GM15510 (cell line): ENCODE measurements around the gene RMDN3.

Experiments
- POLR2A ChIP-seq: IDR thresholded peaks from 3 replicates; pipeline ENCODE4 v1.6.1; 2011; ENCODE audit warnings: borderline replicate concordance; ENCODE audit not compliant: insufficient read length; ENCODE audit errors: extremely low read depth

The RMDN3 gene, protein sequence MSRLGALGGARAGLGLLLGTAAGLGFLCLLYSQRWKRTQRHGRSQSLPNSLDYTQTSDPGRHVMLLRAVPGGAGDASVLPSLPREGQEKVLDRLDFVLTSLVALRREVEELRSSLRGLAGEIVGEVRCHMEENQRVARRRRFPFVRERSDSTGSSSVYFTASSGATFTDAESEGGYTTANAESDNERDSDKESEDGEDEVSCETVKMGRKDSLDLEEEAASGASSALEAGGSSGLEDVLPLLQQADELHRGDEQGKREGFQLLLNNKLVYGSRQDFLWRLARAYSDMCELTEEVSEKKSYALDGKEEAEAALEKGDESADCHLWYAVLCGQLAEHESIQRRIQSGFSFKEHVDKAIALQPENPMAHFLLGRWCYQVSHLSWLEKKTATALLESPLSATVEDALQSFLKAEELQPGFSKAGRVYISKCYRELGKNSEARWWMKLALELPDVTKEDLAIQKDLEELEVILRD

DNA sequence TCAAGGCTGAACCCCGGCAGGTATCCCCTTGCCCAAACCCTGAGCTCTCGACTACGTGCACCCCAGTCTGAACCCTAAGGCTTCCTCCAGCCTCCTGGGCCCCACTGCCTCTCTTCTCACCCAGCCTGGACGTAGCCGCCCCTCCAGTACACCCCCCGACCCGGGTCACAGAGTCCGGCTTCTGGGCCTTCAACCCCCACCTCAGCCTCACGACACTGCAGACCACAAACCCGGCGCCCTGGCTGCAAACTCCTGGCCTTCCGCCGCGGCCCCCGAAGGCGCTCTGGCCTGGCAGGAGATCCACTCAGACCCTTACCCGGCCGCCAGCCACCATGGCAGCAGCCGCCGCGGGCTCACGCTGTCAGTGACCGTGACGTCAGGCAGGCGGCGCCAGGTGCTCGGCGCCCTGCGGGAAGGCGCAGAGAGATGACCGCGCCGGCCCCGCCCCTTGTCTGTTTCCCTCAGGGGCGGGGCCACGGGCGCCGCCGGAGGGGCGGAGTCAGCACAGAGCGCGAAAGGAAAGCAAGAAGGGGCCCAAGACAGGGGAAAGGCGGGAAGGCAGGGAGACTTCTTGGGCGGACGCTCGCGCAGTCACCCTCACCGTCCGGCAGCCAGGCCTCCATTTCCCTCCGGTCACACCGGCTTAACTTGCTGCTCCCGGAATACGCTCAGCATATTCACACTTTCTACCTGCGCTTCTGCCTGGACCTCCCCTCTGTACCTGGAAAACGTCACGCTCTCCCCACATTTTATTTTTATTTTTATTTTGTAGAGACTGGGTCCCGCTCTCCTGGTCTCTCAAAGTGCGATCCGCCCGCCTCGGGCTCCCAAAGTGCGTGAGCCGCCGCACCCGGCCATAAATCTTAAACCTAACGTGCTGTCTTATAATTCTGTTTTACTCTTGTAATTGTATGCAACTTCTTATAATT is at the start of gene RMDN3:
RMDN3 (minus strand) TSS at position 372 of the 929 bp plus-strand sequence. CDS start 471 bp downstream, outside the sequence.
- TF ChIP-seq POLR2A, result peak; percentile 83

- no peak for TF ChIP-seq POLR2A
Observed at GRCh38 chr15:40803688-40804087, 48.6 kb upstream of the RMDN3 start.

DNA sequence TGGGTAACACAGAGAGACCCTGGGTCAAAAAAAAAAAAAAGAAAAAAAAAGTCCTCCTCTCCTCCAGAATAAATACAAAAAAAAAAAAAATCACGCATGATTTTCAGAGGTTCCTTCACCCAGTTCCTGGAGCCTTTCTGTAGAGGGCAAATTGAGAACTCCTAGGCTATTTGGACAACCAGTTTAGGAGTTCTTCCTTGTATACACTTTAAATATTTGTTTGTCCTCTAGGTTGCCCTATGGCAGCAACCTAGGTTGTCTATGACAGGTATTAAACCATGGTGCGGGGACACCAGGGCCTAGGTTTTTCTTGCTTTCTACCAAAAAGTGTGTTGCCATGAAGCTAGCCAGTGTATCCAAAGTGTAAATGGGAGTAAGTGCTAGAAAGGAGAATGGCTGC is 48.0 kb upstream of the RMDN3 start:
- TF ChIP-seq POLR2A, result no peak

DNA sequence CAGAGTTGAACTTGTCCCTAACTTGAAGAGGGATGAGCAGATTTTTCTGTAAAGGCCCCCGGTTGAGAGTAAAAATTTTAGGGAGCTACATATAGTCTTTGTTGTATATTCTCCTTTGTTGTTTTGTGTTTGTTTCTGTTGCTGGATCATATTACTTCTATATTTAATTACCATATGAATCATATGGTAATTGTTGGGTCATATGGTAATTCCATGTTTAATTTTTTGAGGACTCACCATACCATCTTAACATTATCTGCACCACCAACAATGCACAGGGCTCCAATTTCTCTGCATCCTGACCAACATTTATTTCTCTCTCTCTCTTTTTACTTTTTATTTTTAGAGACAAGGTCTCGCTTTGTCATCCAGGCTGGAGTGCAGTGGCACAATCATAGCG is 44.5 kb upstream of the RMDN3 start:
- no peak for TF ChIP-seq POLR2A

GRCh38 chr15:40796512-40796911 is 41.5 kb upstream of the RMDN3 start:
- TF ChIP-seq POLR2A, result no peak

GRCh38 chr15:40796041-40796440 is 41.0 kb upstream of the RMDN3 start:
- no peak for TF ChIP-seq POLR2A

DNA sequence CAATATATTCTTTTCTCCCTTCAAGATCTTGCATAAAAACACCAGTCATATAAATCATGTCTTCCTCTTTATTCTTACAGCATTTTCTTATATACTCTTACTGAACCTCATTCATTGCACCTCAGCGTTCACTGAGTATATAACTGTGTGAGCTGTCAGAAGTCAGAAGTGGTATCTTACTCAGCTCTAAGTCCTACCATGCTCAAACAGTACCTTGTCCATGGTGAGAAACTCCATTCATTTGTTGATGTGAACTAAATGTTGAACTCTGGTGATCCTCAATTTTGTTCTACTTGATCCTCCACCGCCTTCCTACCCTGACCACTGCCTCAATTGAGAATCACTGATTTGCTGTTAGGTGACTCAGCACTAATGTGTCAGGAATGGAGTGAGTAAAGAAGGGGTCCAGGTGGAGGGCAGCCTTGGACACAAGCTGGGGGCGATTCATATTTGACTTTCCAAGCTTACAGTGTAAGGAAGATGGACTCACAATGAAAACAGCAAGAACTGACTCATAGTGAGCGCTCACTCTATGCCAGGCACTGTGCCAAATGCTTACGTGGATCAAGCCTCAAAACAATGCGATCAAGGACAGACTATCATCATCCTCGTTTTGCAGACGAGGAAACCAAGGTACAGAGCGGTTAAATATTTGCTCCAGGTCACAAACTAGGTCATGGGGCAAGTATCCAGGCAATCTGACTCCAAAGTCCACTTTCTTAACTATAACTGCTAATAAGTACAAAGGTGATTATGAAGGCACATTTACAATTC is 38.3 kb upstream of the RMDN3 start:
- no peak for TF ChIP-seq POLR2A

DNA sequence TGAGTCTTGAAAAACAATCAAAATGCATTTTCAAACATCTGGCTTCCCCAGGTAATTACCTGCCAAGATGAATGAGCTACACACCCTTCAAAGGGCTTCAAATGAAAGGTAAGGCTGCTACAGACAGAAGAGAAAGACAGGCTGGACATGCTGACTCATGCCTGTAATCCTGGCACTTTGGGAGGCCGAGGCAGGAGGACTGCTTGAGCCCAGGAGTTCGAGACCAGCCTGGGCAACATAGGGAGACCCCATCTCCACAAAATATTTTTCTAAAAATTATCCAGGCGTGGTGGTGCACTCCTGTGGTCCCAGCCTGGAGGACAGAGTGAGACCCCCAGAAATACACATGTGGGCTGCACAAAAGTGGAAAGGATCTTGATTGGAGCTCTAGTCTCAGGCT is 37.3 kb upstream of the RMDN3 start:
- TF ChIP-seq POLR2A, result no peak

GRCh38 chr15:40790718-40791117 is 35.7 kb upstream of the RMDN3 start:
- TF ChIP-seq POLR2A, result no peak

- no peak for TF ChIP-seq POLR2A
Observed at GRCh38 chr15:40789999-40790398, 34.9 kb upstream of the RMDN3 start.

DNA sequence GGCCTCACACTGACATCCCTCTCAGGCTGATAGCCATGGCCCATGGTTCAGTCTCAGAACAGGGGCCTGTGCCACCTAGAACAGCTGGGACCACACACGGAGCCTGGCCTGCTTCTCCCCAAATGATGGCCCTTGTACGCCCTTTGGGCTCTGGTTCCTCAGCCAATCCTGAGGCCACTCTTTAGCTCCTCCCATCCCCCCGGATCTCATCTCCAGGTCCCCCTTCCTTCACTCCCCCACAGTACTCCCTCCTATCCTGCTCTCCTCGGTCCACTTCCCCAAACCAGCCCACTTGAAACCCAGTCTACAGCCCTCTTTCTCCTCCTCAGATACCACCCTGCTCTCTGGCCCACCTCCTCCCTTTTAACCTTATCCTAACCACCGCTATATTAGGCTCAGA is 34.1 kb upstream of the RMDN3 start:
- no peak for TF ChIP-seq POLR2A

DNA sequence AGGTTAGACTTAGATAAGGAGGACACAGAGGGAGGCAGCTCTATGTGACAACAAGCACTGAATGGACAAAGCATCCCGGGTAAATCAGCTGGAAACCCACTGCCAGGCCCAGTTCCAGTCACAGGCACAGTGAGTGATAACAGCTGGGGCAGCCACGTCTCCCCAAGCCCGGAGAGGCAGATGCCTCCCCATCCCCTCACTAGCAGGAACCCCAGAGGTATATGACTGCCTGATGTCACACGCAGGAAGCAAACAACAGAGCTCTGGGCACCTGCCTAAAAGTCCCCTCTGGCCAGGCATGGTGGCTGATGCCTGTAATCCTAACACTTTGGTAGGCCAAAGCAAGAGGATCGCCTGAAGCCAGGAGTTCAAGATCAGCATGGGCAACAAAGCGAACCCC is 32.9 kb upstream of the RMDN3 start:
- no peak for TF ChIP-seq POLR2A

- no peak for TF ChIP-seq POLR2A
Observed at GRCh38 chr15:40787344-40787841, 32.3 kb upstream of the RMDN3 start.

- no peak for TF ChIP-seq POLR2A
Observed at GRCh38 chr15:40785814-40786213, 30.8 kb upstream of the RMDN3 start.

DNA sequence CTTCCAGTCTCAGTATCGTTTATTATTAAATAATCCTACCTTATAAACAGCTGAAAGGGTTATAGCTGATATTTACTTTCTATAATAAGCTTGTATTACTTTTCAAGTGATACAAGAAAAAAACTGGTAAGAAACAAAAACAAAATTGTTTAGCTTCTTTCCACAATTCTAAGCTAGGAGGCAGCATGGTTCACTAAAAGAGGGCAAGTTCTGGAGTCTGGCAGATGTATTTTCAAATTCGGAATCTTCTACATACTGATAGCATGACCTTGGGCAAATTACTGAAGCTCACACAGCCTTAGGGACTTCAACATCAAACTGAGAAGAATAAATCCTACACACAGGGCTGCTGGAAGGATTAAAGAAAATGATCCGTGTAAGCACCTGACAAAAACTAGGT is 30.1 kb upstream of the RMDN3 start:
- TF ChIP-seq POLR2A, result no peak

GRCh38 chr15:40782609-40783227 is 27.7 kb upstream of the RMDN3 start:
- no peak for TF ChIP-seq POLR2A
